ENCODE results near the gene SLC16A8. TPM values are rescaled to one million over a fixed set of nuclear protein-coding genes. Genes with fewer than 3 reads are reported as not detected.

The SLC16A8 gene
- total and polyA plus RNA-seq, 10 of the 15 experiments (the other 5 are each of a cell fraction or from before 2014, with no cell fraction given): not detected

DNA sequence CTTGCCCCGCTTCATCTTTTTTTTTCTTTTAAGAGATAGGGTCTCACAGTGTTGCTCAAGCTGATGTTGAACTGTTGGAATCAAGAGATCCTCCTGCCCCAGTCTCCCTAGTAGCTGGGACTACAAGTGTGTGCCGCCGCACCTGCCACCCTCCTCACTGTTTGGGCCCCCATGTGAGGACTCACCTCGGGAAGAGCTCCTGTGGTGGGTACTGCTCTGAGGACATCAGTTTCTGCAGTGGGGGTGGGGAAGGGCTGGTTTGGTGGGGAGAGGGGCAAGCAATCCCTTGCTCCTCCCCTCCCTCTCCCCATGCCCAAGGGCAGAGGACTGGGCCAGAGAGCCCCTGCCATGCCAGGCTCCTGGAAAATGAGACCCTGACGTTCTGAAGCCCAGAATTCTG lies 1.5 kb upstream of the SLC16A8 start:
- FAIRE-seq (no peak), ATAC-seq (no peak), DNase-seq (ENCODE audit: low read depth, low spot score) (no peak)
- no peaks in the 10 kb centered on the region for H3K36me3 ChIP-seq (ENCODE audit: control insufficient read depth in 2 of 2, insufficient read depth in 2 of 2, low read length in 1 of 2)
- H4K20me1 ChIP-seq (ENCODE audit: control insufficient read depth, insufficient read depth): no peaks in the 10 kb centered on the region
- RAD21 ChIA-PET (ENCODE audit: unreplicated experiment): no interaction called here
- no peak overlapping the region for H2AFZ ChIP-seq (ENCODE audit: control insufficient read depth, low read depth, low read length)
- no TSS peak for BruUV-seq (replicated peaks)
- peaks cover 8 to 9% of the 10 kb centered on the region in 2 experiments; a peak in 3 of 4 replicates for H3K27me3 ChIP-seq (replicated peaks in 1 of 2; ENCODE audit: control insufficient read depth in 2 of 2, insufficient read depth in 2 of 2, low read length in 1 of 2)
- intact Hi-C loops (cut with micrococcal nuclease; ENCODE audit: unreplicated experiment) (no loop called here), in situ Hi-C loops (cut with MboI) (no loop called here)
- no peak overlapping the region for H3K4me3 ChIP-seq
- TF ChIP-seq, protein P1, sequence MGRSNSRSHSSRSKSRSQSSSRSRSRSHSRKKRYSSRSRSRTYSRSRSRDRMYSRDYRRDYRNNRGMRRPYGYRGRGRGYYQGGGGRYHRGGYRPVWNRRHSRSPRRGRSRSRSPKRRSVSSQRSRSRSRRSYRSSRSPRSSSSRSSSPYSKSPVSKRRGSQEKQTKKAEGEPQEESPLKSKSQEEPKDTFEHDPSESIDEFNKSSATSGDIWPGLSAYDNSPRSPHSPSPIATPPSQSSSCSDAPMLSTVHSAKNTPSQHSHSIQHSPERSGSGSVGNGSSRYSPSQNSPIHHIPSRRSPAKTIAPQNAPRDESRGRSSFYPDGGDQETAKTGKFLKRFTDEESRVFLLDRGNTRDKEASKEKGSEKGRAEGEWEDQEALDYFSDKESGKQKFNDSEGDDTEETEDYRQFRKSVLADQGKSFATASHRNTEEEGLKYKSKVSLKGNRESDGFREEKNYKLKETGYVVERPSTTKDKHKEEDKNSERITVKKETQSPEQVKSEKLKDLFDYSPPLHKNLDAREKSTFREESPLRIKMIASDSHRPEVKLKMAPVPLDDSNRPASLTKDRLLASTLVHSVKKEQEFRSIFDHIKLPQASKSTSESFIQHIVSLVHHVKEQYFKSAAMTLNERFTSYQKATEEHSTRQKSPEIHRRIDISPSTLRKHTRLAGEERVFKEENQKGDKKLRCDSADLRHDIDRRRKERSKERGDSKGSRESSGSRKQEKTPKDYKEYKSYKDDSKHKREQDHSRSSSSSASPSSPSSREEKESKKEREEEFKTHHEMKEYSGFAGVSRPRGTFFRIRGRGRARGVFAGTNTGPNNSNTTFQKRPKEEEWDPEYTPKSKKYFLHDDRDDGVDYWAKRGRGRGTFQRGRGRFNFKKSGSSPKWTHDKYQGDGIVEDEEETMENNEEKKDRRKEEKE (IDR thresholded peaks at IDR 0.05): no peak
- TF ChIP-seq WRNIP1 (IDR thresholded peaks at IDR 0.05; ENCODE audit: borderline replicate concordance, low read depth, low read length) (no peak), JUND (IDR thresholded peaks at IDR 0.05; ENCODE audit: low read depth, low read length) (no peak), FOXM1 (IDR thresholded peaks at IDR 0.05; ENCODE audit: low read depth, low read length) (no peak), SPI1 (IDR thresholded peaks at IDR 0.05; ENCODE audit: borderline replicate concordance, insufficient read depth, low read depth, low read length) (no peak), MXI1 (IDR thresholded peaks at IDR 0.05; ENCODE audit: low read depth, low read length) (no peak), EGR1 (IDR thresholded peaks at IDR 0.05; ENCODE audit: borderline replicate concordance in 1 of 2, low read depth in 2 of 2, low read length in 2 of 2) (no peak), ZNF622 (IDR thresholded peaks at IDR 0.05) (no peak), SMARCA5 (IDR thresholded peaks at IDR 0.05) (no peak), PKNOX1 (IDR thresholded peaks at IDR 0.05) (no peak), CREB1 (IDR thresholded peaks at IDR 0.05; ENCODE audit: low read depth) (no peak), SP1 (IDR thresholded peaks at IDR 0.05; ENCODE audit: low read depth, low read length) (no peak)
- TF ChIP-seq, protein P2, sequence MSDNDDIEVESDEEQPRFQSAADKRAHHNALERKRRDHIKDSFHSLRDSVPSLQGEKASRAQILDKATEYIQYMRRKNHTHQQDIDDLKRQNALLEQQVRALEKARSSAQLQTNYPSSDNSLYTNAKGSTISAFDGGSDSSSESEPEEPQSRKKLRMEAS (IDR thresholded peaks at IDR 0.05; ENCODE audit: low read depth, low read length): no peak
- TF ChIP-seq, protein P3, sequence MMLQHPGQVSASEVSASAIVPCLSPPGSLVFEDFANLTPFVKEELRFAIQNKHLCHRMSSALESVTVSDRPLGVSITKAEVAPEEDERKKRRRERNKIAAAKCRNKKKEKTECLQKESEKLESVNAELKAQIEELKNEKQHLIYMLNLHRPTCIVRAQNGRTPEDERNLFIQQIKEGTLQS (IDR thresholded peaks at IDR 0.05; ENCODE audit: borderline replicate concordance, extremely low read depth, low read depth, low read length): no peak
- TF ChIP-seq, protein P4, sequence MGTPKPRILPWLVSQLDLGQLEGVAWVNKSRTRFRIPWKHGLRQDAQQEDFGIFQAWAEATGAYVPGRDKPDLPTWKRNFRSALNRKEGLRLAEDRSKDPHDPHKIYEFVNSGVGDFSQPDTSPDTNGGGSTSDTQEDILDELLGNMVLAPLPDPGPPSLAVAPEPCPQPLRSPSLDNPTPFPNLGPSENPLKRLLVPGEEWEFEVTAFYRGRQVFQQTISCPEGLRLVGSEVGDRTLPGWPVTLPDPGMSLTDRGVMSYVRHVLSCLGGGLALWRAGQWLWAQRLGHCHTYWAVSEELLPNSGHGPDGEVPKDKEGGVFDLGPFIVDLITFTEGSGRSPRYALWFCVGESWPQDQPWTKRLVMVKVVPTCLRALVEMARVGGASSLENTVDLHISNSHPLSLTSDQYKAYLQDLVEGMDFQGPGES (IDR thresholded peaks at IDR 0.05): no peak
- CTCF ChIA-PET: no interaction called here
- POLR2A ChIA-PET: no interaction called here
- SMC1A ChIA-PET (ENCODE audit: uncharacterized antibody, unreplicated experiment): no interaction called here
- H3K9me3 ChIP-seq (replicated peaks; ENCODE audit: control insufficient read depth, insufficient read depth, low read length): no peaks in the 10 kb centered on the region
- WGBS (ENCODE audit: insufficient coverage, insufficient replicate concordance, low lambda C conversion rate, missing lambda C conversion rate): 57% methylated on average over 5 of the region's 5 CpGs
- no peak overlapping the region for H3K9ac ChIP-seq (ENCODE audit: control insufficient read depth, insufficient read depth, low read length)
- no peak overlapping the region for H3K27ac ChIP-seq (ENCODE audit: control insufficient read depth, insufficient read depth)
- no peaks in the 10 kb centered on the region for H3K4me1 ChIP-seq (ENCODE audit: control insufficient read depth, insufficient read depth, low read length)
- no peaks in the 10 kb centered on the region for H3K79me2 ChIP-seq (ENCODE audit: control insufficient read depth, insufficient read depth, low read length)
- H3K4me2 ChIP-seq (ENCODE audit: control insufficient read depth, insufficient read depth): no peak overlapping the region

Measured in GM12878 (cell line).